ENCODE data around the gene NIN. TPM values are rescaled to one million over a fixed set of nuclear protein-coding genes. Genes with fewer than 3 reads are reported as not detected.

NIN gene
- 39.9 and 43.3 TPM in 2 replicates for total RNA-seq

- peak within 1 kb of the TSS; percentile 95 for H3K27ac Mint-ChIP-seq
- H3K9me3 Mint-ChIP-seq = no peaks in the 10 kb centered on the region
- intact Hi-C loops (cut with micrococcal nuclease) = loop anchor here (1.0 to 10.0 kb wide), 9 partner anchors 9 to 1246 kb away; partner anchors contain the start of genes DMAC2L, L2HGDH, RPS29 and TMX1
- DNase-seq (ENCODE audit: low spot score) = peak; percentile 73
- peaks cover 27% of the 10 kb centered on the region for H3K36me3 Mint-ChIP-seq (ENCODE audit: low read depth)
- H3K4me1 Mint-ChIP-seq (ENCODE audit: low read depth) = peaks cover 67% of the 10 kb centered on the region
- H3K27me3 Mint-ChIP-seq (ENCODE audit: insufficient read depth) = peaks cover 16% of the 10 kb centered on the region
- H3K4me3 Mint-ChIP-seq = peak within 1 kb of the TSS; percentile 93
These were observed at the start of gene NIN for GRCh38 chr14:50830932-50831725. TSS of gene NIN (minus strand) at chr14:50831162. CDS start at chr14:50822056, 9,106 bp downstream.

GRCh38 chr14:50875359-50876070 is 44.6 kb upstream of the NIN start:
- no peaks in the 10 kb centered on the region for H3K9me3 Mint-ChIP-seq
- H3K4me1 Mint-ChIP-seq (ENCODE audit: low read depth) = peaks cover 24% of the 10 kb centered on the region
- intact Hi-C loops (cut with micrococcal nuclease) = loop anchor here (1.0 kb wide), 1 partner anchor 15 kb away; no protein-coding TSS in a partner anchor
- no peak overlapping the region for H3K4me3 Mint-ChIP-seq
- peak overlapping the region; percentile 56 for H3K27ac Mint-ChIP-seq
- no peaks in the 10 kb centered on the region for H3K36me3 Mint-ChIP-seq (ENCODE audit: low read depth)
- peaks cover 85% of the 10 kb centered on the region for H3K27me3 Mint-ChIP-seq (ENCODE audit: insufficient read depth)
- peak; percentile 50 for DNase-seq (ENCODE audit: low spot score)

DNA sequence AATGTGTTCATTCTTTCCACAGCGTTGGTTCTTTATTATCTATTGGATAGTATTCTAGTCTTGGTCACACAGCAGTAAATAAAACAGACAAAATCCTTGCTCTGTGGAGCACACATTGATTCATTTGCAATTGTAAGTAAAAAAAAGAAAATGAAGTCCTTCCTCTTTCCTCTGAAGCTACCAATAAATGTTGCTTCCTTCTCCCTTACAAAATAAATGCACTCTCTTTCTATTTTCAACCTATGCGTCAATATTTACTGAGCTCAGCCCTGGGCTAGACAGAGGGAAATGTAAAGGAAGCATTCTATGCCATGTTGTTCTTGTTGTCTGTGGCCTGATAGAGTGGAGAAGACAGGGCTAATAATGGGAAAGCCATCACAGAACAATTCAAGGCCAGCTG is 43.8 kb upstream of the NIN start:
- peak overlapping the region; percentile 22 for H3K4me3 Mint-ChIP-seq
- intact Hi-C loops (cut with micrococcal nuclease) = loop anchor here (1.0 kb wide), 1 partner anchor 14 kb away; no protein-coding TSS in a partner anchor
- DNase-seq (ENCODE audit: low spot score) = no peak
- H3K9me3 Mint-ChIP-seq = no peaks in the 10 kb centered on the region
- peaks cover 87% of the 10 kb centered on the region for H3K27me3 Mint-ChIP-seq (ENCODE audit: insufficient read depth)
- no peaks in the 10 kb centered on the region for H3K36me3 Mint-ChIP-seq (ENCODE audit: low read depth)
- H3K27ac Mint-ChIP-seq = no peak overlapping the region
- H3K4me1 Mint-ChIP-seq (ENCODE audit: low read depth) = peaks cover 24% of the 10 kb centered on the region

GRCh38 chr14:50871914-50872732 is 41.2 kb upstream of the NIN start, which contains the start of gene ABHD12B:
TSS of gene ABHD12B (plus strand) at chr14:50872053. CDS start at chr14:50872175, 122 bp downstream.
- no peak for DNase-seq (ENCODE audit: low spot score)
- Mint-ChIP-seq H3K27me3 (ENCODE audit: insufficient read depth) (peaks cover 80% of the 10 kb centered on the region), H3K4me1 (ENCODE audit: low read depth) (peaks cover 24% of the 10 kb centered on the region), H3K4me3 (no peak within 1 kb of the TSS), H3K36me3 (ENCODE audit: low read depth) (no peaks in the 10 kb centered on the region), H3K27ac (no peak within 1 kb of the TSS), H3K9me3 (no peaks in the 10 kb centered on the region)
- intact Hi-C loops (cut with micrococcal nuclease) = no loop called here

GRCh38 chr14:50871228-50871627 is 40.3 kb upstream of the NIN start:
- DNase-seq (ENCODE audit: low spot score) = no peak
- H3K9me3 Mint-ChIP-seq = no peaks in the 10 kb centered on the region
- H3K36me3 Mint-ChIP-seq (ENCODE audit: low read depth) = no peaks in the 10 kb centered on the region
- peaks cover 76% of the 10 kb centered on the region for H3K27me3 Mint-ChIP-seq (ENCODE audit: insufficient read depth)
- no peak overlapping the region for H3K4me3 Mint-ChIP-seq
- peaks cover 22% of the 10 kb centered on the region for H3K4me1 Mint-ChIP-seq (ENCODE audit: low read depth)
- intact Hi-C loops (cut with micrococcal nuclease) = no loop called here
- no peak overlapping the region for H3K27ac Mint-ChIP-seq

DNA sequence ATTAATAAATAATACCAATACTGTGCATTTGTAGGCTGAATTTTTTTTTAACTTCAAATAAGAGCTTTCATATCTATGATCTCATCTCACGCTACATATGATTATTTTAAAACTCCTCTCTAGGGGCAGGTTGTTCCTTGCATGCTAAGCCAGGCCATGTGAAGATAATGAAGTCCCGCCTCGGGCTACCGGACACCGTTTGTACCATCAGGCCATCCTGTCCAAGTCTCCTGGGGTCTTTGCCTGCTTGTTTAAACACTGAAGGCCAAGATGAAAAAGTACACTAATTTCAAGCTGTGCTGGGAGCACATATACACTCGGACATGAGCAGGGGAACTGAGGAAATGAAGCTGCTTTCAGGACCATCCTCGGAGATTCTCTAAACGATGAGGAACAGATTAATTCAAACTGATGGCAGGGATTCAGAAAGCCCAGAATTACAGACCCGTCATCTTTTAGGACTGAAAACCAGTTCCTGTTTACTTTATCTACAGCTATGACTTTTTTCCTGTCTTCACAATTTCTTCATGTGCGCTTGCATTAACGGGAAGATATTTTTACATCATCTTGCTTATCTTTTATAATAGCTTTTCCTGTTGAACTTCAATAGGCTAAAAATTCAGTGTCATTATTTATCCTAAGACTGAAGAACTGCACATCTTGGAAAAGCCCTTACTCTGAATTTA is 34.6 kb upstream of the NIN start:
- Mint-ChIP-seq H3K4me3 (no peak overlapping the region), H3K27ac (no peak overlapping the region), H3K27me3 (ENCODE audit: insufficient read depth) (peaks cover 57% of the 10 kb centered on the region), H3K4me1 (ENCODE audit: low read depth) (peaks cover 2% of the 10 kb centered on the region), H3K9me3 (no peaks in the 10 kb centered on the region), H3K36me3 (ENCODE audit: low read depth) (no peaks in the 10 kb centered on the region)
- no peak for DNase-seq (ENCODE audit: low spot score)
- intact Hi-C loops (cut with micrococcal nuclease) = no loop called here

- Mint-ChIP-seq H3K27ac (no peak overlapping the region), H3K4me3 (no peak overlapping the region), H3K4me1 (ENCODE audit: low read depth) (peaks cover 8% of the 10 kb centered on the region), H3K9me3 (no peaks in the 10 kb centered on the region), H3K36me3 (ENCODE audit: low read depth) (no peaks in the 10 kb centered on the region), H3K27me3 (ENCODE audit: insufficient read depth) (peaks cover 51% of the 10 kb centered on the region)
- intact Hi-C loops (cut with micrococcal nuclease) = no loop called here
- no peak for DNase-seq (ENCODE audit: low spot score)
These were observed 34.0 kb upstream of the NIN start for GRCh38 chr14:50864946-50865345.

GRCh38 chr14:50864237-50864636 is 33.3 kb upstream of the NIN start:
- Mint-ChIP-seq H3K4me1 (ENCODE audit: low read depth) (peaks cover 14% of the 10 kb centered on the region), H3K27me3 (ENCODE audit: insufficient read depth) (peaks cover 45% of the 10 kb centered on the region), H3K9me3 (no peaks in the 10 kb centered on the region), H3K27ac (no peak overlapping the region), H3K36me3 (ENCODE audit: low read depth) (no peaks in the 10 kb centered on the region), H3K4me3 (no peak overlapping the region)
- no peak for DNase-seq (ENCODE audit: low spot score)
- intact Hi-C loops (cut with micrococcal nuclease) = no loop called here

DNA sequence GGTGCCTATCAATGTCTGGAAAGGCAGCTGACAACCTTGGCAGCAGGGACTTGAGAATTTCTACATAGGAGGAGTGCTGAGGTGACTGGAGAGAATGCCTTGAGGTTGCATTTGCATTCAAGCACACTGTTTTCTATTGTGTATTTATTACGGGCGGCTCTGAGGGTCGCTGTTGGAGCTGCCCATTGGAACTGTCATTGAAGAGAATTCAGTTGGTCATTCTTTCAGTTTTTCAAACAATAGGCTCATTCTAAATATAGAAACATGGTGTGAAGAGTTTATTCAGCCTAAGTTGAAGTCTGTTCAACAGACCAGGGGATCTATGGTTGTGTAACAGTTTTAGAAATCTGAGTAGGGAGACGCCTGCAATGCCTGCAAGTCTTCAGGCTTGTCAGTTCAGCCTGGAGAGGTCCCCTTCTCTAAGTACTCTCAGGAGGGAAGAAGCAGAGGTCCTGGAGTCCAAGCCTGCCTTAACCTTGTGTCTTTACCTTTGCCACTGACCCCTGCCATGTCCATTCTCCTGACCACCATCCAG is 31.1 kb upstream of the NIN start:
- H3K4me3 Mint-ChIP-seq = no peak overlapping the region
- no peaks in the 10 kb centered on the region for H3K36me3 Mint-ChIP-seq (ENCODE audit: low read depth)
- peaks cover 38% of the 10 kb centered on the region for H3K27me3 Mint-ChIP-seq (ENCODE audit: insufficient read depth)
- H3K9me3 Mint-ChIP-seq = no peaks in the 10 kb centered on the region
- intact Hi-C loops (cut with micrococcal nuclease) = no loop called here
- H3K4me1 Mint-ChIP-seq (ENCODE audit: low read depth) = peaks cover 18% of the 10 kb centered on the region
- no peak for DNase-seq (ENCODE audit: low spot score)
- H3K27ac Mint-ChIP-seq = no peak overlapping the region

DNA sequence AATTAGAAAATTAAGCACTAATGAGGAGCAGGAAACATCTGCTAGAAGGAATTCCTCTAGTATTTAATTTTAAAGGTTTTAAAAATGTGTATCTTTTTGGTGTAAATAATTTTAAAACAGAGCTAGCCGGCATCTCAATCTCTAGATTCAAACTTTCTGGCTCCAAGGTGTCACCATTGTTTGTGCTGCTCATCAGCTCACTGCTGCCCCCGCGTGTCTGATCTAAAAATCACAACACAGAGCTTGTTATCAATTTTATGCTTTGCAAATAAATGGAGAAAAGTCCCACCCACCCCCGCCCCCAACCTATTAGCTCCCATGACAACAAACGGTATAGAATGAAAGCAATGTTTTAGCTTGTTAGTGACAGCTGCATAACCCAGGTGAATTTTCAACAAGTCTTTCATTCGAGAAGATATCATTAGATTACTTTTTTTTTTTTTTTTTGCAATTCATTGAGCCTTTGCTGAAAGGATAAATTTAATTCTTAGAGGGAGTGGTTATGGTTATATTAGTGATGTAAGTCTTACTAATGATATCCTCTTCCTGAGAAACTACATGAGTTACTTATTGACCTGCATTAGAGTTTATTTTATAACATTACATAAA is 29.6 kb upstream of the NIN start:
- intact Hi-C loops (cut with micrococcal nuclease) = loop anchor here (1.0 to 2.0 kb wide), 10 partner anchors 15 to 540 kb away; partner anchors contain the start of genes NIN and SAV1
- H3K27me3 Mint-ChIP-seq (ENCODE audit: insufficient read depth) = peaks cover 28% of the 10 kb centered on the region
- H3K36me3 Mint-ChIP-seq (ENCODE audit: low read depth) = no peaks in the 10 kb centered on the region
- H3K9me3 Mint-ChIP-seq = no peaks in the 10 kb centered on the region
- peak; percentile 71 for DNase-seq (ENCODE audit: low spot score)
- peaks cover 18% of the 10 kb centered on the region for H3K4me1 Mint-ChIP-seq (ENCODE audit: low read depth)
- no peak overlapping the region for H3K27ac Mint-ChIP-seq
- H3K4me3 Mint-ChIP-seq = peak overlapping the region; percentile 84

DNA sequence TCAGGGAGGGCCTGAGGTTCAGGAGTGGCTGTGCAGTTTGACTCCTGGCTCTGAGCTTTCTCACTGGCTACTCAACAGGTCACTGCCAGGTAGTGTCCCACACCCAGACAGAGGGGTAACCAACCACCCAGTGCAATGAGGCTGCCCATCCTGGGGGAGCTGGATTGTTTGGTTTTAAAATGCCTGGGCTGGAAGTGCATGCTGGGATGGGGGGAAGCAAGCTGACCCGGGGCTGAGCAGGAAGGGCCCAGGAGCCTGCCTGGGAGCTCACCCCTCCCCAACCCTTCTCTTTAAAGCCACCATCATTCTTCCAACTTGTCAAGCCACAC is 28.3 kb upstream of the NIN start:
- DNase-seq (ENCODE audit: low spot score) = no peak
- intact Hi-C loops (cut with micrococcal nuclease) = no loop called here
- H3K9me3 Mint-ChIP-seq = no peaks in the 10 kb centered on the region
- peaks cover 19% of the 10 kb centered on the region for H3K27me3 Mint-ChIP-seq (ENCODE audit: insufficient read depth)
- peaks cover 18% of the 10 kb centered on the region for H3K4me1 Mint-ChIP-seq (ENCODE audit: low read depth)
- H3K27ac Mint-ChIP-seq = no peak overlapping the region
- no peaks in the 10 kb centered on the region for H3K36me3 Mint-ChIP-seq (ENCODE audit: low read depth)
- H3K4me3 Mint-ChIP-seq = peak overlapping the region; percentile 57

DNA sequence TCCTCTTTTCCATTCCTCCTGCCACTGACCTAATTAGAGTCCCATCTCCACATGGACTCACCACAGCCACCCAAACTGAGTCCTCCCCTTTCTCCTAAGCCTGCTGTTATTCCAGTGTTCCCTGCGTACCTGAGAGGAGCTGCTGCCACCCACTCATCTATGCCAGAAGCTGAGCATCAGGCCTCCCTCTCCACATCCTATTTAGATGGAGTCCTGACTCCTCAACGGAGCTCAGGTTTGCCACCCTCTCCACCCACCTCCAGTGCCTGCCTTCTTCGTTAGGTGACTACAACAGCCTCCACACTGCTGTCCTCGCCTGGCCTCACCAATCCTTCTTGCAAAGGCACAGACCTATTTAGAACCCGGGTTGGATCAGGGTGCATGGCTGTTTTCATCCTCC is 25.7 kb upstream of the NIN start:
- H3K27me3 Mint-ChIP-seq (ENCODE audit: insufficient read depth) = peaks cover 13% of the 10 kb centered on the region

More for the DNA sequence above, 25.7 kb upstream of the NIN start:
- H3K4me1 Mint-ChIP-seq (ENCODE audit: low read depth) = peaks cover 22% of the 10 kb centered on the region
- no peaks in the 10 kb centered on the region for H3K36me3 Mint-ChIP-seq (ENCODE audit: low read depth)
- DNase-seq (ENCODE audit: low spot score) = no peak
- no peak overlapping the region for H3K4me3 Mint-ChIP-seq
- H3K27ac Mint-ChIP-seq = no peak overlapping the region
- intact Hi-C loops (cut with micrococcal nuclease) = no loop called here
- H3K9me3 Mint-ChIP-seq = no peaks in the 10 kb centered on the region
